GM23338 (cell line): ENCODE data around the gene RIOK3. TPM values are rescaled to one million over a fixed set of nuclear protein-coding genes. Genes with fewer than 3 reads are reported as not detected.

Source experiments
- ATAC-seq: fragments of 200-7000 bp; cut with Tn5 transposase; 3 replicates; pipeline ENCODE4 v1.9.1; 2020
- DNase-seq: peaks from one replicate; pipeline ENCODE4 v3.0.0-alpha.2; 2015; ENCODE audit warnings: low spot score
- H2AFZ ChIP-seq: fragments of 200-600 bp; sonication (generic); 2 replicates; pipeline ENCODE4 v1.8.0; 2016; ENCODE audit warnings: antibody characterized with exemption, mild to moderate bottlenecking, moderate library complexity
- H3F3A ChIP-seq: fragments of 200-600 bp; sonication (generic); replicated peaks from 2 replicates; pipeline ENCODE4 v1.8.0; 2017; ENCODE audit warnings: antibody characterized with exemption, mixed run types, low read depth
- H3K27ac ChIP-seq: fragments of 200-600 bp; sonication (generic); 2 replicates; pipeline ENCODE4 v1.6.1; 2016; ENCODE audit warnings: low read depth
- H3K27me3 ChIP-seq: fragments of 200-600 bp; sonication (generic); 2 replicates; pipeline ENCODE4 v1.8.0; 2016; ENCODE audit warnings: mild to moderate bottlenecking, mixed run types, moderate library complexity; ENCODE audit not compliant: insufficient read depth
- H3K36me3 ChIP-seq: fragments of 200-600 bp; sonication (generic); 2 replicates; pipeline ENCODE4 v1.8.0; 2016; ENCODE audit warnings: mild to moderate bottlenecking; ENCODE audit not compliant: insufficient read depth
- H3K4me1 ChIP-seq: fragments of 200-600 bp; sonication (generic); 2 replicates; pipeline ENCODE4 v1.8.0; 2016; ENCODE audit warnings: mild to moderate bottlenecking, moderate library complexity; ENCODE audit not compliant: insufficient read depth
- H3K4me2 ChIP-seq: fragments of 200-600 bp; sonication (generic); 2 replicates; pipeline ENCODE4 v1.7.1; 2017; ENCODE audit warnings: mixed run types
- H3K4me3 ChIP-seq: fragments of 200-600 bp; sonication (generic); 2 replicates; pipeline ENCODE4 v1.6.1; 2016; ENCODE audit warnings: mixed run types
- H3K79me2 ChIP-seq: fragments of 200-600 bp; sonication (generic); replicated peaks from 2 replicates; pipeline ENCODE4 v1.8.0; 2017; ENCODE audit warnings: mild to moderate bottlenecking; ENCODE audit not compliant: insufficient read depth
- H3K9me2 ChIP-seq: fragments of 200-600 bp; sonication (generic); 2 replicates; pipeline ENCODE4 v1.8.0; 2017; ENCODE audit not compliant: insufficient read depth
- H4K20me1 ChIP-seq: fragments of 200-600 bp; sonication (generic); replicated peaks from 2 replicates; pipeline ENCODE4 v1.8.0; 2017; ENCODE audit warnings: mild to moderate bottlenecking; ENCODE audit not compliant: insufficient read depth
- H3K27ac Mint-ChIP-seq: 2 replicates; pipeline ENCODE4 v1.8.0; 2020; ENCODE audit warnings: inconsistent platforms, mild to moderate bottlenecking, moderate library complexity, mixed read lengths
- H3K27me3 Mint-ChIP-seq: 3 replicates; pipeline ENCODE4 v1.8.0; 2022; ENCODE audit warnings: low read depth, mild to moderate bottlenecking, moderate library complexity, mixed read lengths, inconsistent platforms; ENCODE audit not compliant: insufficient read depth, poor library complexity
- H3K36me3 Mint-ChIP-seq: 3 replicates; pipeline ENCODE4 v1.8.0; 2021; ENCODE audit warnings: low read depth, mild to moderate bottlenecking, inconsistent platforms, moderate library complexity, mixed read lengths
- H3K4me1 Mint-ChIP-seq: 3 replicates; pipeline ENCODE4 v1.8.0; 2020; ENCODE audit warnings: mild to moderate bottlenecking, inconsistent platforms, mixed read lengths
- H3K4me3 Mint-ChIP-seq: 3 replicates; pipeline ENCODE4 v1.8.0; 2021; ENCODE audit warnings: moderate library complexity, mild to moderate bottlenecking, inconsistent platforms, mixed read lengths
- H3K9me3 Mint-ChIP-seq: 3 replicates; pipeline ENCODE4 v1.8.0; 2020; ENCODE audit warnings: moderate library complexity, mild to moderate bottlenecking, inconsistent platforms, mixed read lengths
- CREB1 ChIP-seq: fragments of 250-450 bp; sonication (Bioruptor Pico); IDR thresholded peaks from 2 replicates; pipeline ENCODE4 v1.5.0; 2020; ENCODE audit warnings: low read depth, mild to moderate bottlenecking, moderate library complexity
- EZH2 ChIP-seq: fragments of 200-600 bp; sonication (generic); IDR thresholded peaks from one replicate; pipeline ENCODE4 v1.8.0; 2017; ENCODE audit warnings: antibody characterized with exemption, mild to moderate bottlenecking, low read depth; ENCODE audit not compliant: unreplicated experiment
- EZH2phosphoT487 ChIP-seq: fragments of 200-600 bp; sonication (generic); IDR thresholded peaks from one replicate; pipeline ENCODE4 v1.8.1; 2018; ENCODE audit warnings: antibody characterized with exemption; ENCODE audit not compliant: unreplicated experiment
- NANOG ChIP-seq: IDR thresholded peaks from 2 replicates; pipeline ENCODE4 v1.6.1; 2016; ENCODE audit warnings: antibody characterized with exemption, borderline replicate concordance
- POLR2AphosphoS5 ChIP-seq: IDR thresholded peaks from 2 replicates; pipeline ENCODE4 v1.6.1; 2016; ENCODE audit warnings: antibody characterized with exemption, low read depth
- ZNF114 ChIP-seq: fragments of 250-450 bp; sonication (Bioruptor Pico); IDR thresholded peaks from 2 replicates; pipeline ENCODE4 v1.5.0; 2020; ENCODE audit warnings: mild to moderate bottlenecking, moderate library complexity
- ZNF331 ChIP-seq: fragments of 250-450 bp; sonication (Bioruptor Pico); IDR thresholded peaks from 2 replicates; pipeline ENCODE4 v1.5.0; 2020; ENCODE audit warnings: low read depth, mild to moderate bottlenecking, moderate library complexity
- ZNF462 ChIP-seq: fragments of 250-450 bp; sonication (Bioruptor Pico); IDR thresholded peaks from 2 replicates; pipeline ENCODE4 v1.5.0; 2020; ENCODE audit warnings: mild to moderate bottlenecking, moderate library complexity
- polyA plus RNA-seq: library from polyadenylated mRNA; unstranded; fragments of >200 nt; fragmentation: Nextera tagmentation; extraction: Ambion mirVana; gene quantifications from 2 replicates; pipeline ENCODE4 v1.2.1, GENCODE V29; 2016
- total RNA-seq: library from RNA; depleted of rRNA; stranded (reverse); fragments of >200 nt; shearing (Covaris generic); gene quantifications from 2 replicates; pipeline ENCODE4 v1.2.3, GENCODE V29; 2014
- TF ChIP-seq, protein P1 (sequence below): IDR thresholded peaks from 2 replicates; pipeline ENCODE4 v1.6.1; 2016; ENCODE audit warnings: antibody characterized with exemption
- TF ChIP-seq, protein P2 (sequence below): IDR thresholded peaks from one replicate; pipeline ENCODE4 v1.6.1; 2018; ENCODE audit warnings: antibody characterized with exemption; ENCODE audit not compliant: unreplicated experiment

Gene RIOK3
- total and polyA plus RNA-seq, 2 experiments from 2014 or later, result 20.8 to 22.1 TPM

DNA sequence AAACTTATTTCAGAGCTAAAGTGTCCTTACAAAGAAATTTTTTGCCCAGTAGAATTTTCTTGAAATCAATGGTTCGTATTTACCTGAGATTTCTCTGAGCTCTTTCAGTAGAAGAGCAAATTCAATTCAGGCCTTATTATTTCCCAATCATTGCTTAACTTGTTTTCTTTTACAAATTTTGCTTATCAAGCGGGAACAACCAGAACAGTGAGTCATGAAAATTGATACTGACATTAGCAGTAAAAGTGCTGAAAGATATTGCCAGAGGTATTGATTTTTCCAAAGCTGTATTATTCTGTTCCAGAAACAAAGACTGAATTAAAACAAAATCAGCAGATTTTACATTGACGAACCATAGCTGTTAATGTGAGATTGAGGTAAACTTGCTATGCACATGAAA is 10.1 kb upstream of the RIOK3 start (continued):
- TF ChIP-seq ZNF462 (CRISPR knock-in tag), result no peak
- no peak for TF ChIP-seq ZNF331 (CRISPR knock-in tag)

GRCh38 chr18:23448291-23448690 is 4.8 kb upstream of the RIOK3 start:
- Histone ChIP-seq H3K9me2 (no peaks in the 10 kb centered on the region), H2AFZ (no peak overlapping the region), H3K27ac (no peak overlapping the region), H3K27me3 (no peaks in the 10 kb centered on the region), H4K20me1 (no peaks in the 10 kb centered on the region), H3K36me3 (no peaks in the 10 kb centered on the region), H3K4me2 (no peak overlapping the region), H3K4me3 (no peak overlapping the region), H3K4me1 (no peaks in the 10 kb centered on the region), H3F3A (no peaks in the 10 kb centered on the region), H3K79me2 (peaks cover 1% of the 10 kb centered on the region; the same call in 1 of the 2 replicates)
- H3K27ac Mint-ChIP-seq, result no peak overlapping the region
- H3K4me1 Mint-ChIP-seq, result peaks cover 5% of the 10 kb centered on the region
- H3K4me3 Mint-ChIP-seq, result no peak overlapping the region
- no peaks in the 10 kb centered on the region for H3K36me3 Mint-ChIP-seq
- ATAC-seq, result no peak
- no peak for DNase-seq
- peaks cover 2% of the 10 kb centered on the region for H3K27me3 Mint-ChIP-seq
- TF ChIP-seq ZNF331 (CRISPR knock-in tag) (no peak), POLR2AphosphoS5 (no peak), EZH2phosphoT487 (no peak), CREB1 (CRISPR knock-in tag) (no peak), EZH2 (no peak), ZNF114 (CRISPR knock-in tag) (no peak), NANOG (no peak)
- TF ChIP-seq, protein P1, sequence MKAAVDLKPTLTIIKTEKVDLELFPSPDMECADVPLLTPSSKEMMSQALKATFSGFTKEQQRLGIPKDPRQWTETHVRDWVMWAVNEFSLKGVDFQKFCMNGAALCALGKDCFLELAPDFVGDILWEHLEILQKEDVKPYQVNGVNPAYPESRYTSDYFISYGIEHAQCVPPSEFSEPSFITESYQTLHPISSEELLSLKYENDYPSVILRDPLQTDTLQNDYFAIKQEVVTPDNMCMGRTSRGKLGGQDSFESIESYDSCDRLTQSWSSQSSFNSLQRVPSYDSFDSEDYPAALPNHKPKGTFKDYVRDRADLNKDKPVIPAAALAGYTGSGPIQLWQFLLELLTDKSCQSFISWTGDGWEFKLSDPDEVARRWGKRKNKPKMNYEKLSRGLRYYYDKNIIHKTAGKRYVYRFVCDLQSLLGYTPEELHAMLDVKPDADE, result no peak
- TF ChIP-seq, protein P2, sequence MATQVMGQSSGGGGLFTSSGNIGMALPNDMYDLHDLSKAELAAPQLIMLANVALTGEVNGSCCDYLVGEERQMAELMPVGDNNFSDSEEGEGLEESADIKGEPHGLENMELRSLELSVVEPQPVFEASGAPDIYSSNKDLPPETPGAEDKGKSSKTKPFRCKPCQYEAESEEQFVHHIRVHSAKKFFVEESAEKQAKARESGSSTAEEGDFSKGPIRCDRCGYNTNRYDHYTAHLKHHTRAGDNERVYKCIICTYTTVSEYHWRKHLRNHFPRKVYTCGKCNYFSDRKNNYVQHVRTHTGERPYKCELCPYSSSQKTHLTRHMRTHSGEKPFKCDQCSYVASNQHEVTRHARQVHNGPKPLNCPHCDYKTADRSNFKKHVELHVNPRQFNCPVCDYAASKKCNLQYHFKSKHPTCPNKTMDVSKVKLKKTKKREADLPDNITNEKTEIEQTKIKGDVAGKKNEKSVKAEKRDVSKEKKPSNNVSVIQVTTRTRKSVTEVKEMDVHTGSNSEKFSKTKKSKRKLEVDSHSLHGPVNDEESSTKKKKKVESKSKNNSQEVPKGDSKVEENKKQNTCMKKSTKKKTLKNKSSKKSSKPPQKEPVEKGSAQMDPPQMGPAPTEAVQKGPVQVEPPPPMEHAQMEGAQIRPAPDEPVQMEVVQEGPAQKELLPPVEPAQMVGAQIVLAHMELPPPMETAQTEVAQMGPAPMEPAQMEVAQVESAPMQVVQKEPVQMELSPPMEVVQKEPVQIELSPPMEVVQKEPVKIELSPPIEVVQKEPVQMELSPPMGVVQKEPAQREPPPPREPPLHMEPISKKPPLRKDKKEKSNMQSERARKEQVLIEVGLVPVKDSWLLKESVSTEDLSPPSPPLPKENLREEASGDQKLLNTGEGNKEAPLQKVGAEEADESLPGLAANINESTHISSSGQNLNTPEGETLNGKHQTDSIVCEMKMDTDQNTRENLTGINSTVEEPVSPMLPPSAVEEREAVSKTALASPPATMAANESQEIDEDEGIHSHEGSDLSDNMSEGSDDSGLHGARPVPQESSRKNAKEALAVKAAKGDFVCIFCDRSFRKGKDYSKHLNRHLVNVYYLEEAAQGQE, result no peak
- H3K9me3 Mint-ChIP-seq, result no peaks in the 10 kb centered on the region; the same call in 2 of the 3 replicates
